ENCODE measurements around the gene XCL1.
"Not testable (repeated sequence)": the region's sequence is repeated elsewhere in the genome, so short reads cannot be mapped to it uniquely, and the experiment has no call there.

Gene XCL1

GRCh38 chr1:168576245-168576688, at the start of gene XCL1:
TSS of gene XCL1 (plus strand) at chr1:168576605. CDS start at chr1:168576638, 33 bp downstream.
- DNase-seq = not testable (repeated sequence)

- DNase-seq = no peak
Observed at GRCh38 chr1:168529518-168529917, 46.9 kb upstream of the XCL1 start.

GRCh38 chr1:168531615-168532345, 44.6 kb upstream of the XCL1 start:
- DNase-seq = no peak

- DNase-seq = no peak
Observed at GRCh38 chr1:168535536-168535935, 40.9 kb upstream of the XCL1 start.

GRCh38 chr1:168540798-168541197, 35.6 kb upstream of the XCL1 start:
- not testable (repeated sequence) for DNase-seq

- DNase-seq = not testable (repeated sequence)
Observed at GRCh38 chr1:168542978-168543377, 33.4 kb upstream of the XCL1 start.

- not testable (repeated sequence) for DNase-seq
Observed at GRCh38 chr1:168543840-168544498, 32.4 kb upstream of the XCL1 start, which contains the start of gene XCL2. TSS of gene XCL2 (minus strand) at chr1:168543997. CDS start at chr1:168543964, 33 bp downstream.

- not testable (repeated sequence) for DNase-seq
Observed at GRCh38 chr1:168545678-168546552, 30.5 kb upstream of the XCL1 start.

- not testable (repeated sequence) for DNase-seq
Observed at GRCh38 chr1:168546553-168546895, 29.9 kb upstream of the XCL1 start.

- DNase-seq = no peak
Observed at GRCh38 chr1:168550971-168551370, 25.4 kb upstream of the XCL1 start.

- no peak for DNase-seq
Observed at GRCh38 chr1:168551688-168552087, 24.7 kb upstream of the XCL1 start.

GRCh38 chr1:168552961-168553360, 23.4 kb upstream of the XCL1 start:
- DNase-seq = no peak

GRCh38 chr1:168553680-168554553, 22.5 kb upstream of the XCL1 start:
- no peak for DNase-seq

- DNase-seq = no peak
Observed at GRCh38 chr1:168554603-168555483, 21.6 kb upstream of the XCL1 start.

GRCh38 chr1:168555508-168556046, 20.8 kb upstream of the XCL1 start:
- DNase-seq = no peak

GRCh38 chr1:168556647-168557046, 19.8 kb upstream of the XCL1 start:
- DNase-seq = no peak

GRCh38 chr1:168560370-168560769, 16.0 kb upstream of the XCL1 start:
- no peak for DNase-seq

GRCh38 chr1:168561989-168562388, 14.4 kb upstream of the XCL1 start:
- no peak for DNase-seq

GRCh38 chr1:168565825-168566224, 10.6 kb upstream of the XCL1 start:
- no peak for DNase-seq

- DNase-seq = no peak
Observed at GRCh38 chr1:168567007-168567406, 9.4 kb upstream of the XCL1 start.

GRCh38 chr1:168567568-168567967, 8.8 kb upstream of the XCL1 start:
- no peak for DNase-seq
